Measurements from ENCODE around the gene TRAPPC10.
A peak's percentile ranks its signal among the peaks of the same experiment; 100 is the strongest.

TRAPPC10 gene

DNA sequence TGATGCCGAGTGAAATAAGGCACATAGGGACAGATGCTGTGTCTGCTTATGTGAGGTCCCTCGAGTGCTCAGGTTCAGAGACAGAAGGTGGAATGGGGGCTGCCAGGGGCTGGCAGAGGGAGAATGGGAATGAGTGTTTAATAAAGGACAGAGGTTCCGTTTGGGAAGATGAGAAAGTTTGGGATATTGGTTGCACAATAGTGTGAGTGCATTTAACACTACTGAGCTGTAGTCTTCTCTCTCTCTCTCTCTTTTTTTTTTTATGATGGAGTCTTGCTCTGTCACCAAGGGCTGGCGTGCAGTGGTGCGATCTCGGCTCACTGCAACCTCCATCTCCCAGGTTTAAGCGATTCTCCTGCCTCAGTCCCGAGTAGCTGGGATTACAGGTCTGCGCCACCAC is 44.9 kb downstream of the TRAPPC10 start:
- no peak overlapping the region for H3K4me3 ChIP-seq (ENCODE audit: low read depth, low read length)
- DNase-seq (ENCODE audit: low read depth) = no peak

DNA sequence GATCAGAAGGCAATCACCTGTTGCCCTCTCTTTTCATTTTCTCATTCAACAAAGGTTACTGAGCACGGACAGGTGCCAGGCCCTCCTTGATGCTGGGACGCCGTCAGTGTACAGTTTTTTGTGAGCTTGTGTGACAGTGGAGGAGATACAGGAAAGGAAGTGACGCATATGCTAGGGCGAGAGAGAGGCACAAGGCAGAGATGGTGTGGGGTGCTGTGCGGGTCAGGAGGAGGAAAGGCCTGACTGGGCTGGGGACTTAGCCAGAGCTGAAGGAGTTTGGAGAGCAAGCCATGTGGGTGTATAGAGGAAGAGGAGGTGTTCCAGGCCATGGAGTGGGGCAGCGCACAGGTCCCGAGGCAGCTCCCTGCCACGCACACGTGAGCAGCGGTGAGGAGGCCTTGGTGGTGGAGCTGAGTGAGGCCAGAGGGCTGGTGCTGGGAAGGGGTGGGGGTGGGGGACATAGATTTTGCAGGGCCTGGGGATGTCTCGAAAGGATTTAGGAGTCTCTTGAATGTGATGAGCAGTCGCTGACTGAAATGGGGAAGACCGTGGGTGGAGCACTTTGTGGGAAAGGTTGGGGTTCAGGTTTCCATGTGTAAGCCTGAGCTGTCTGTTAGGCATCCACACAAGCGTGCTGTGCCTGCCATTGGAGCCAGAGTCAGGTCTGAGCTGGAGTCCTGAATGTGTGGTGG is 46.0 kb downstream of the TRAPPC10 start:
- no peak overlapping the region for H3K4me3 ChIP-seq (ENCODE audit: low read depth, low read length)
- no peak for DNase-seq (ENCODE audit: low read depth)

DNA sequence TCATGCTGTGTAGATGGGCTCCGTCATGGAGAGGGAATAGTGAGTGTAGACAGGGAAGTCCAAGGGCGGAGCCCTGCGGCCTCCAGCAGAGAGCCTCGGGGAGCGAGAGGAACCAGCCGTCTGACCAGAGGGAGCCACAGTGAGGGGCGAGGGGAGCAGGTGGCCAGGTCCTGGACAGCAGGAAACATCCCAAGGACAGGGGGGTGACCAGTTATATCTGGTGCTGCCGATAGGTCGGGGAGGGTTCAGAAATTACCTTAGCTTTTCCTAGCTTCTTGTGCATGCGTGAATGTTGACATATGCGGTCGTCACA is 46.5 kb downstream of the TRAPPC10 start:
- DNase-seq (ENCODE audit: low read depth) = no peak
- H3K4me3 ChIP-seq (ENCODE audit: low read depth, low read length) = no peak overlapping the region

DNA sequence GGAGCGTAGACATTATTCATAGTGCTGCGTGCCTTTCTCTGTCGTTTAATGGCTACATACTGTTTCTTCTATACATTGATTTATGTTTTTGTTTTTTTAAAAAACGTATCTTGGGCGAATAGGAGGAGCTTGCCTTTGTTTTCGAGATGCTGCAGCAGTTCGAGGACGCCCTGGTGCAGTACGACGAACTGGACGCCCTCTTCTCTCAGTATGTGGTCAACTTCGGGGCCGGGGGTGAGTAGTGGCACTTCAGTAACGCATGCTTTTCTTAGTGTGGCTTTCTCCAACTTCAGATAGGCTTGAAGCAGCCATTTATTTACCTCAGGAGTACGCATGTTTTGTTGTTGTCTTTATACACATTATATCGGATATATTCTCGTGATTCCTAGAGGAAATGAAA is 46.9 kb downstream of the TRAPPC10 start:
- no peak for DNase-seq (ENCODE audit: low read depth)
- H3K4me3 ChIP-seq (ENCODE audit: low read depth, low read length) = no peak overlapping the region

DNA sequence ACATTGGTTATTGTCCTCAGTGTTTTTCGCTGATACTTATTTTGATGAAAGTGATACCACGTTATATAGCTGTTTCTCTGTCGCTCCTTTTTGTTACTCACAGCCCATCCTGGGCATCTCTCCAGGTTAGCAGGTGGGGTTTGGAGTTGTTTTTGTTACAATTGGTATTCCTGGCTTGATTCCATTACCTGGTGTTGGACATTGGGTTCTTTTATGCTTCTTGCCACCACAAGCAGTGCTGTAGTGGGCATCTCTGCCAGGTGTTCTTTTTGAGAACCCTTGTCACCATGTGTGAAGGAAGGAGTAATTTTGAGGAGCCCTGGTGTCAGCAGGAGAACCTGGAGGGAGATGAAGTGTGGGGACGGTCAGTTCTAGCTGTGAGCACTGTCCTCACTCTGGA is 47.6 kb downstream of the TRAPPC10 start:
- no peak overlapping the region for H3K4me3 ChIP-seq (ENCODE audit: low read depth, low read length)
- DNase-seq (ENCODE audit: low read depth) = no peak

DNA sequence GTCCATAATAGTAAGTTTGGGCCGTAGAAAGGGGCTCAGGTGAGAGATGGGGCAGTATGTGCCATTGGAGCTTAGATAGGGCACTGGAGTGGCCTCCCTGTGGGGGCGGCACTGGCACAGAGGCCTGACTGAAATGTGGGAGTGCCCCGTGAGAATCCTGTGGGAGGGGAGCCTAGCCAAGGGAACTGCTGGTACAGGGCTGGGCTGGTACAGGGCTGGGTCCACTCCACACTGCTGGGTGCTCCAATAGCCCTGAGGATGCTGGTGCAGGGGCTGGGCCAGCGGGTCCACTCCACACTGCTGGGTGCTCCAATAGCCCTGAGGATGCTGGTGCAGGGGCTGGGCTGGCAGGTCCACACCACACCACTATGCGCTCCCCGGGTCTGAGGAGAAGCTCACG is 50.3 kb downstream of the TRAPPC10 start:
- no peak overlapping the region for H3K4me3 ChIP-seq (ENCODE audit: low read depth, low read length)
- no peak for DNase-seq (ENCODE audit: low read depth)

DNA sequence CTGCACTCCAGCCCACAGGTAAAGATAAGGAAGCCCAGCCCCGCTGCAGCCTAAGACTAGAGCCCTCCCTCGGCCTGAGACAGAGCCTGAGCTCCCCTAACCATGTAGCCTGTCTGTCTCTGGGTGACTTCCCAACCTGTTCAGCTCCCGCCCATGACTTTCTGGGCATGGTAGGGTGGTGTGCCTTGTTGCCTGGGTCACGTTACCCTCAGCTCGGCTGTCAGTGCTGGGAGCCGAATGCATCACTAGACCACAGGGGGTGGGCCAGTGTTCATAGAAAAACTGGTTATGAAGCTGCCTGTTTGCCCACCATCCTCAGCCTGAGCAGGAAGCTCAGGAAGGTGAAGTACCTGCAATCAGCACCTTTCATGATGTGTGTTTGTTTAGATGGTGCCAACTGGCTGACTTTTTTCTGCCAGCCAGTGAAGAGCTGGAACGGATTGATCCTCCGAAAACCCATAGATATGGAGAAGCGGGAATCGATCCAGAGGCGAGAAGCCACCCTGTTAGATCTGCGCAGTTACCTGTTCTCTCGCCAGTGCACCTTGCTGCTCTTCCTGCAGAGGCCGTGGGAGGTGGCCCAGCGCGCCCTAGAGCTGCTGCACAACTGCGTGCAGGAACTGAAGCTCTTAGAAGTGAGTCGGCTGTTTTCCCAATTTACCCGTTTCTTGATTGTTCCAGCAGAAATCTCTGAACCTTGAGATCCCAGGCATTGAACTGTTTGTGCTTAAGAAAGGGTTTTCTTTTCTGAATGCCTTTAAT is 51.2 kb downstream of the TRAPPC10 start:
- no peak for DNase-seq (ENCODE audit: low read depth)

DNA sequence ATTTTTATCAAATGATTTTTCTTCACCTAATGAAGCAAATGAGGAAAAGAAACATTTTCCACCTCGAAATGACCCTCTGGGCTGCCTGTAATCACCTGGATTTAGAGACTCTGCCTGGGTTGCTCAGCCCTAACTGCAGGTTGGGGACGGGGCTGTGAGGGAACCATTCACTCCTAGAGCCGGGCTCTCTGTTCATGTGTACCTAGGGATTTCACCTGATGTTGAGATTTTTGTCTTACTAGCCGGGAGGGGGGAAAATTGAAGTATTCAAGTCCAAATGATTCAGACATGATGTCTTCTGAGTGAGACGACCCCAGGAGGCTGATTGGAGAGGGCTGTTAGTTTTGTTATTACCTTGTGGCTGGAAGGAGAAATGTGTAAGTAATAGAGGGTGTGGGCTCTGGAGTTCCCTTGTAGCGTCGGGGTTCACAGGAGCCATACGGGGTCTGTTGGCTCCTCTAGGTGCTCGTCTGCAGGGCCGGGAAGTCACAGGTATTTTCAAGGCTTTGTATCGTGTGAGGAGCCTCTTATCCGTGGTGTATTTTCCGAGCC is 52.8 kb downstream of the TRAPPC10 start:
- no peak overlapping the region for H3K4me3 ChIP-seq (ENCODE audit: low read depth, low read length)
- DNase-seq (ENCODE audit: low read depth) = no peak

More for the DNA sequence above, 51.2 kb downstream of the TRAPPC10 start:
- no peak overlapping the region for H3K4me3 ChIP-seq (ENCODE audit: low read depth, low read length)

DNA sequence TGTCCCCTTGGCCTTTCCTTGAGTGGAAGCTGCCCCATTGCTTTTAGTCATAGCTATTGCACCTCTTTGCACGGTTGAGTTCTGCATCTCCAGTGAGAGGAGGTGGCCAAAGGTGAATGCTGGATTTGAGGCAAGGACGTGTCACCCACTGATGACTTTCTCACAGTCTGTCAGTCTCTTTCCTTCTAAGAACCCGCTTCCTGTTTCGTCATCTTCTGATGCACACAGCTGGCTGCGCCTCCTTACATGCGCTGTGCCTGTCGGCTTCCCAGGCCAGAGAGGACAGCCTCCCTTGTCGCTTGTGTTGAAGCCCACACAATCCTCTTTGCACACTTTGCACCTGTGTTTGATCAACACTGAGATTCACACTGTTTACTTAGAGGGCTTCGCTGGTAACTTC is 53.3 kb downstream of the TRAPPC10 start:
- DNase-seq (ENCODE audit: low read depth) = peak; percentile 36
- no peak overlapping the region for H3K4me3 ChIP-seq (ENCODE audit: low read depth, low read length)

DNA sequence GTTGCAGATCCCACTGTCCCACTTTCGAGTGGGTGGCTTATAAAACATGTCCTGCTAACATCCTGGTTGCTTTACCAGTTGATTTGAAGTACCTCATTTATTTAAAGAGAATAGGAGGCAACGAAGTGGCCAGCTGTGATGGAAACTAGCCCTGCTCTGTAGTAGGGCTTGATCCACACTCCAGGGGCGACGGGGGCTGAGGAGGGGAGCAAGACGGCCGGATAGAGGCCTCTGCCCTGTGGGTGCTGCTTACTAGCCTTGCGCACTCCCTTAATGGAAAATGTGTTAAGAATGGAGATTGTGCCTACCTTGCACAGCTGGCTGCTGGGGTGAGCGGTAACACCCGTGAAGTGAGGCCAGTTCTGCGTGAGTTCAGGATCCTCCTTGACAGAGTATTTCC is 54.0 kb downstream of the TRAPPC10 start:
- no peak overlapping the region for H3K4me3 ChIP-seq (ENCODE audit: low read depth, low read length)
- no peak for DNase-seq (ENCODE audit: low read depth)

DNA sequence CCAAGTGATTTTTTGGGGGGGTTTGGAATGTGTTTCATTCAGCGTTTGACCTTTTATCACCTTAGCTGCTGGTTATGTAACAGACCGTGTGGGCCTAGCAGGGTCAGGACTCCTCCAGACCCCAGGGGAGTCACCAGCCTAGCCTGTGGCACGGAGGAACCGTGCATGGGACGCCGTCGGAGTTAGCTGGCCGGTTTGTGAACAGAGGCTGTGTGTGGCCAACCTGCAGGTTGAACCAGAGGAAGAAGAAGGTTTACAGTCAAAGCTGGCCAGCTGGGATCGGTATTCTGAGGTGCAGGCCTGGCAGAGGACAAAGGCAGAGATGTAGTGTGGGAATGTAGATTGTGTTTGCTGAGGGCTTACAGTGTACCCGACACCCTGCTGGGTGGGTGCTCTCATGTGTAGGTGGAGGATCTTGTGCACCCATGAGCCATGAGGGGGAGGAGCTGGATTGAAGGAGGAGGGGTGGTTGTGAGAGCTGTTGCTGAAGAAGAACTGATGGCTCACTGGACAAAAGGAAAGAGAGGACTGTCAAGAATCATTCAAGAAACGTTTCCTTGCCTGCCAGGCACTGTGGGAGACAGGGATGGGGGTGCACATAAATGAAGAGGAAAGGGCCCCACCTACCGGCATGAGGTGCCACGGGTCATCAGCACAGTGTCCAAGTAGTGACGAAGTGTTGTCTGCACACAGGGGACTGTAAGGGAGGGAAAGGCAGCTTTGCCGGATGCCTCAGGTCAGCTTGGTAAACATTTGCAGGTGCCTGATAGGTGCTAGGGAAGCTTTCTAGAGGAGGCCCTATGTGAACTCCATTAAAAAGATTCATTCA is 55.1 kb downstream of the TRAPPC10 start:
- DNase-seq (ENCODE audit: low read depth) = no peak
- H3K4me3 ChIP-seq (ENCODE audit: low read depth, low read length) = no peak overlapping the region

DNA sequence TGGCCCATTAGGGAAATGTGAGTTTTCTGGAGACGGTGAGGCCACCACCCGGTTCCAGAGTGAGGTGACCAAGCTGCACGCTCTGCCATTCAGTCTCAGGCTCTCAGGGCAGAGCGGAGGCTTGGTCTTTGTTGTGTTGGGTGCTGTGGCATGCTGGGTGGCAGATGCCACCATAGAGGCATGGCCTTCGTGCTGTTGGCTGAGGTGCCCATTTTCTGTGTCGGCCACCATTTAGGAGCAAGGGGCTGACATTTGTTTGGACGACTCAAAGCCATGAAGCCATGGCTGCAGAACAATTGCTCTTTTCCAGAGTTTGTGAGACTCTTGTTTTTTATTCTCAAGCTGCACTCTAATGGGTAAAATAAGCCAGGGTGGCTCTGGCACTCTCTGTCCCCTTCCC is 58.3 kb downstream of the TRAPPC10 start:
- no peak overlapping the region for H3K4me3 ChIP-seq (ENCODE audit: low read depth, low read length)
- no peak for DNase-seq (ENCODE audit: low read depth)

DNA sequence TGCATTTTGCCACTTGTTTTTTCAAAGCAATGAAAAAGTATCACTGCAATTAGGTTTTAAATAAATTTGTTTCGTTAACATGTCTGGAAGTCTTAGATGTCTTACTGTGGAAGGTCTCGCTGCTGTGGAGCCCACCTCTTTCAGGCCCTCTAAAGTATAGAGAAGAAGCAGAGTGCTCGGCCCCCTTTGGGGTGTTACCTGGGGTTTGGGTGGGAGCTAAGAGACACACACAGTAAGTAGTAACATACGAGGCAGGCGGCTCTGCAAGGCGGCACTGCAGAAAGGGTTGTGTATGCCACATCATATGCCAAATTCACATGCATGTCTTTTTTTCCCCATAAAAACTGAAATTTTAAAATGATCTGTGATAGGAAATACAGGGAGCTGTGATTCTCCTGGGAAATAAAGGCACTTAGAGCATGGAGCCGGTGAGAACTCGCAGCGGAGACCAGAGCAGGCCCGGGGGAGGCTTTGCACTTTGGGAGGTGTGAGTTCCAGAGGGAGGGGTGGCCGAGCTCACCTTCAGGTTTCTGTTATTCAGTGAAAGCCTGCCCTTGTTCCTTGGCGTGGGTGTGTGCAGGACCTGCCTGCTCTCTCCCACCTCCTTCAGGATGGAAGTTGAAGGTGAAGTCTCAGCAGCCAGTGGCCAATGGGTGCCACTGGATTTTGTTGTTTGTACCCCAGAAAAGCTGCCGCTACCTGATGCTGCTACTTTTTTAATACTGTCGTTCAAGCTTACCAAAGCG is 59.4 kb downstream of the TRAPPC10 start:
- no peak for DNase-seq (ENCODE audit: low read depth)
- no peak overlapping the region for H3K4me3 ChIP-seq (ENCODE audit: low read depth, low read length)

DNA sequence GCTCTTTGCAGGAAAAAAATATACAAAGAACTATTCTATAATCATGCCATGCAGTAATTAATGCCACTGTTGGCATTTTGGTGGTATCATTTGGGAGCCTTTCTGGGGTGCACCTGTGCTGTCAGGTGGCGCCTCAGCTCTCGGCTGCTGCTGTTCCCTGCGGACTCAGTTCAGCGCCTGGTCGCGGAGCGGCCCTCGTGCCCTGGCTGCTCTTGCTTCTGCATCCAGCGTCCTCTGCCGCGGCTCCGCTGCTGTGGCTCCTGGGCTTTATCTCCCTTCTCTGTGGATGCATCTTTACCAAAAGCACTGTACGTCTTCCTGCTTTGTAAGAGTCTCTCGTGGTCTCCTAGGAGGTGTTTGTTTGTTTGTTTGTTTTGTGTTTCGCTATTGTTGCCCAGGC is 60.0 kb downstream of the TRAPPC10 start:
- no peak overlapping the region for H3K4me3 ChIP-seq (ENCODE audit: low read depth, low read length)
- DNase-seq (ENCODE audit: low read depth) = no peak

DNA sequence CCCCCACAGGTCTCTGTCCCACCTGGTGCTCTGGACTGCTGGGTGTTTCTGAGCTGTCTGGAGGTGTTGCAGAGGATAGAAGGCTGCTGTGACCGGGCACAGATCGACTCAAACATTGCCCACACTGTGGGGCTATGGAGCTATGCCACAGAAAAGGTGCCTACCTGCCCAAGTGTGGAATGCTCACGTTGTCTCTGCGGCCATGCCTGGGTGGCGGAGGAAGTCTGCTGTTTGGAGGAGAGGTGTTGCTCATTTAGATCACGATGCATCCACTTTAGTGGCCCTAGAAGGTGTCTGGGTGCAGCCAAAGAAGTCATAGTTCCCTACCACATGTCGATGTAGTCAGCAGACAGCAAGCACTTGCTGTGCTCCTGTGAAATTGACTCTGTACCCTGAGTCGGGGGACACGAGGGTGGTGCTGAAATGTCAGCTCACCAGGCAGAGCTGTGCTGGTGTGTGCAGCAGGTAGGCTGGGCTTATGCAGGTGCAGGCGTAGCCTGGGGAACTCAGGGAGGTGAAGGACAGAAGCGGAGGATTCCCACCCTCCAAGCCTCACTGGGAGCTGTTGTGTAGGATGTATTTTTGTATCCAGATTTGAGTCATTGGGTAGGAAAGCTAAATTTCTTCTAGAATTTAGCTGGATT is 62.3 kb downstream of the TRAPPC10 start:
- no peak overlapping the region for H3K4me3 ChIP-seq (ENCODE audit: low read depth, low read length)
- no peak for DNase-seq (ENCODE audit: low read depth)

DNA sequence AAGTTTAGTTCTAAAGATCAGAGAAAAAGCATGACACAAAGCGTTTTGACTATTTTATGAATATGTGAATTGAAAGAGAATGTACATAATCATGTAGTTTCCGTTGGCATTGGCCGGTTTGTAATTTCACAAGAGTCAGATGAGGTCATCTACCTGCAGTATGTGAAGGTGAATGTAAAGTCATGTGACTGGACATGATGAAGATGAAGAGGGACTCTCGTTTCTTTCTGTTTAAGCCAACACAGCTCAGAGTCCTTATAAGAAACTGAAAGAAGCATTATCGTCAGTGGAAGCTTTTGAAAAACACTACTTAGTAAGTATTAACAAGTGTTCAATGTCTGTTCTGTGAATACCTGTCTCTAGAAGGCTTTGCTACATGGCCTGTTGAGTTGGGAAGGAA is 64.2 kb downstream of the TRAPPC10 start:
- H3K4me3 ChIP-seq (ENCODE audit: low read depth, low read length) = no peak overlapping the region
- no peak for DNase-seq (ENCODE audit: low read depth)

DNA sequence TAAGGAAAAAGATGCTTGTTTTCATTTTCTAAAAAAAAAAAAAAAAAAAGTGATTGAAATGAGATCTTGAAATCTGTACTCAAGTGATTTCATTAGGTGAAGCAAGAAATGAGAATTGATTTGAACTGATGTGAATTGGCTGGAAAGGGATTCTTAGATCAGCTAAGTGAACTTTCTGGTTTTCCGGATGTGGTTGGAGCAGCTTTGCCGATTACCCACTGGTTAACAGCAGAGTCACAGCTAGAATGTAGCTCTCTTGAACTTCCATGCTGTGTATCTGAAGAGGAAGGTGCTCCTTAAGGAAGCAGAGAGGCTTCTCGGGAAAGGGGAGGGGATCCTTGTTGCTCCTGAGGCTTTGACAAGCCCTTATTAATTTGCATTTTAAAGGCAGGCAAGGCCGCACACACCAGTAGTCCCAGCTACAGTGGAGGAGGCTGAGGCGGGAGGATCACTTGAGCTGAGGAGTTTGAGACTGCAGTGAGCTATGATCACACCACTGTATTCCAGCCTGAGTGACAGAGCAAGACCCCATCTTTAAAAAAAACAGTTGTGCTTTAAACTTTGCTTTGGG is 66.4 kb downstream of the TRAPPC10 start:
- DNase-seq (ENCODE audit: low read depth) = no peak
- H3K4me3 ChIP-seq (ENCODE audit: low read depth, low read length) = no peak overlapping the region

DNA sequence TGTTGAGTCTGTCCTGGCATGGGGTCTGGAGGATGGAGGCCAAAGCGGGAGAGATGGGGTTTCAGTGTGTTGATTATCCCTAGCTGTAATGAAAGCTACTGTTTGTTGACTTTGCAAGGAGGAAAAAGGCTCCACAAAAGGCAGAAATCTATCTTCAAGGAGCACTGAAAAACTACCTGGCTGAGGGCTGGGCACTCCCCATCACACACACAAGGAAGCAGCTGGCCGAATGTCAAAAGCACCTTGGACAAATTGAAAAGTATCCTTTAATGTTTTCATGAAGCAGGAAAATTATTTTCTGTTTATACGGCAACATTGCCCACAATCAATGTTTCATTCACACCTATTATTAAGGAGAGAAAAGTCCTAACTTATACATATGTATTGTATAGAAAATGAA is 67.3 kb downstream of the TRAPPC10 start:
- no peak for DNase-seq (ENCODE audit: low read depth)
- no peak overlapping the region for H3K4me3 ChIP-seq (ENCODE audit: low read depth, low read length)

DNA sequence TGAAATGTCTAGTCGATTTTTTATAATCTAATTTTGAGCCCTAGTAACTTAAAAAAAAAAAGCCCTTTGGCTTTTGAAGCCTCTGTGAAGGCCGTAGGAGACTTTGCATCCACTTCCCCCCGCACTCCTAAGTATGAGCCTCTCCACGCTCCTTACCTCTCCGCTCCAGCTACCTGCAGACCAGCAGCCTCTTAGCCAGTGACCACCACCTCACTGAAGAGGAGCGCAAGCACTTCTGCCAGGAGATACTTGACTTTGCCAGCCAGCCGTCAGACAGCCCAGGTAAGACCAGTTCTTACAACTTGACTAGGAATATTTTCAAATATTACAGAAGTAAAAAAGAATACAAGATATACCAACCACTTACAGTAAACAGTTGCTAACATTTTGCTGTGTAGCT is 67.7 kb downstream of the TRAPPC10 start:
- no peak for DNase-seq (ENCODE audit: low read depth)
- no peak overlapping the region for H3K4me3 ChIP-seq (ENCODE audit: low read depth, low read length)
